ENCODE results near the gene MCAM.

Gene MCAM

DNA sequence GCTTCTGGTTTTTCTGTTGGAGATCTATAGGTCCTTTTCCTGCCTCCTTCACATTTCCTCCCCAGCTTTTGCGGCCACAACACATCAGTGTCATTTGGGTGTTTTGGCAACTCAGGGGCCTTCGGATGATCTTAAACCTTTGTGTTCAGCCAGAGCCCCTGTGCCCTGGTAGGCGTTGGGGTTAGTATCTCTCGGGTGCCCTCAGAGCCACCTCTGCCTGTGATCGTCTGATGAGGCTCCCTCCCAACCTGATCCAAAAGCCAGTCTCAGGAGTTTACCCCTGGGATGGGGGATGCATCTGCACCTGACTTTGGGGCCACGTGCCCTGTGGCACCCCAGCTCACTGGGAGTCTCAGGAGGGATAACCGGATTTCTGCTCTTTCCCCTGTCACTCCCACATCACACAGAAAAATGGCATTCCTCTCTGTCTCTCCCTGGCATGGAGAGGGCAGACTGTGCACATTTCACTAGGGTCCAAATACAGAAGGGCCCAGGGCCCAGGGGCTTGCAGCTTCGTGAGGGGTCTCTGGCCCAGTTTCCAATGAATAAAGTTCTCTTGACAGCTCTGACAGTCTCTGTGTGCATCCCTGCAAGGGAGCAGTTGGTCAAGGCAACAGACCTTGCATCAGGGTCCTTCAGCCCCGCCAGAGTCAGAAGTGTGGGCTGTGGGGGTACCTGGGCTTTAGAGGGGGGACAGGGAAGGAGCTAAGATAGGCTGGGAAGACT is 20.0 kb upstream of the MCAM start:
- ATAC-seq: no peak
- TF ChIP-seq GLIS3 (CRISPR knock-in tag; IDR thresholded peaks at IDR 0.05) (no peak), ZNF70 (CRISPR knock-in tag; IDR thresholded peaks at IDR 0.05) (no peak), ZC3H10 (CRISPR knock-in tag; IDR thresholded peaks at IDR 0.05) (no peak), BACH2 (CRISPR knock-in tag; IDR thresholded peaks at IDR 0.05; ENCODE audit: borderline replicate concordance) (no peak), ISL1 (CRISPR knock-in tag; IDR thresholded peaks at IDR 0.05) (no peak), ESRRG (CRISPR knock-in tag; IDR thresholded peaks at IDR 0.05) (no peak), CSDC2 (CRISPR knock-in tag; IDR thresholded peaks at IDR 0.05) (no peak), SNAI2 (CRISPR knock-in tag; IDR thresholded peaks at IDR 0.05) (no peak), PATZ1 (CRISPR knock-in tag; IDR thresholded peaks at IDR 0.05; ENCODE audit: borderline replicate concordance) (no peak), TOX (CRISPR knock-in tag; IDR thresholded peaks at IDR 0.05; ENCODE audit: borderline replicate concordance) (no peak), RARB (CRISPR knock-in tag; IDR thresholded peaks at IDR 0.05) (no peak), ZFP3 (CRISPR knock-in tag; IDR thresholded peaks at IDR 0.05) (no peak), PPARA (CRISPR knock-in tag; IDR thresholded peaks at IDR 0.05; ENCODE audit: borderline replicate concordance) (no peak)
- TF ChIP-seq, protein P1, sequence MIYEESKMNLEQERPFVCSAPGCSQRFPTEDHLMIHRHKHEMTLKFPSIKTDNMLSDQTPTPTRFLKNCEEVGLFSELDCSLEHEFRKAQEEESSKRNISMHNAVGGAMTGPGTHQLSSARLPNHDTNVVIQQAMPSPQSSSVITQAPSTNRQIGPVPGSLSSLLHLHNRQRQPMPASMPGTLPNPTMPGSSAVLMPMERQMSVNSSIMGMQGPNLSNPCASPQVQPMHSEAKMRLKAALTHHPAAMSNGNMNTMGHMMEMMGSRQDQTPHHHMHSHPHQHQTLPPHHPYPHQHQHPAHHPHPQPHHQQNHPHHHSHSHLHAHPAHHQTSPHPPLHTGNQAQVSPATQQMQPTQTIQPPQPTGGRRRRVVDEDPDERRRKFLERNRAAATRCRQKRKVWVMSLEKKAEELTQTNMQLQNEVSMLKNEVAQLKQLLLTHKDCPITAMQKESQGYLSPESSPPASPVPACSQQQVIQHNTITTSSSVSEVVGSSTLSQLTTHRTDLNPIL (CRISPR knock-in tag; IDR thresholded peaks at IDR 0.05; ENCODE audit: low read depth): no peak
- TF ChIP-seq, protein P2, sequence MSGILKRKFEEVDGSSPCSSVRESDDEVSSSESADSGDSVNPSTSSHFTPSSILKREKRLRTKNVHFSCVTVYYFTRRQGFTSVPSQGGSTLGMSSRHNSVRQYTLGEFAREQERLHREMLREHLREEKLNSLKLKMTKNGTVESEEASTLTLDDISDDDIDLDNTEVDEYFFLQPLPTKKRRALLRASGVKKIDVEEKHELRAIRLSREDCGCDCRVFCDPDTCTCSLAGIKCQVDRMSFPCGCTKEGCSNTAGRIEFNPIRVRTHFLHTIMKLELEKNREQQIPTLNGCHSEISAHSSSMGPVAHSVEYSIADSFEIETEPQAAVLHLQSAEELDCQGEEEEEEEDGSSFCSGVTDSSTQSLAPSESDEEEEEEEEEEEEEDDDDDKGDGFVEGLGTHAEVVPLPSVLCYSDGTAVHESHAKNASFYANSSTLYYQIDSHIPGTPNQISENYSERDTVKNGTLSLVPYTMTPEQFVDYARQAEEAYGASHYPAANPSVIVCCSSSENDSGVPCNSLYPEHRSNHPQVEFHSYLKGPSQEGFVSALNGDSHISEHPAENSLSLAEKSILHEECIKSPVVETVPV (CRISPR knock-in tag; IDR thresholded peaks at IDR 0.05): no peak

GRCh38 chr11:119335655-119336543 is 19.0 kb upstream of the MCAM start:
- ATAC-seq: no peak
- TF ChIP-seq ZNF70 (CRISPR knock-in tag; IDR thresholded peaks at IDR 0.05) (no peak), BACH2 (CRISPR knock-in tag; IDR thresholded peaks at IDR 0.05; ENCODE audit: borderline replicate concordance) (no peak), TCF4 (CRISPR knock-in tag; IDR thresholded peaks at IDR 0.05; ENCODE audit: borderline replicate concordance) (no peak), ZFP30 (CRISPR knock-in tag; IDR thresholded peaks at IDR 0.05) (no peak), POU6F1 (CRISPR knock-in tag; IDR thresholded peaks at IDR 0.05; ENCODE audit: borderline replicate concordance, low read depth) (no peak), TOX (CRISPR knock-in tag; IDR thresholded peaks at IDR 0.05; ENCODE audit: borderline replicate concordance) (no peak), ZNF8 (CRISPR knock-in tag; IDR thresholded peaks at IDR 0.05) (no peak), PATZ1 (CRISPR knock-in tag; IDR thresholded peaks at IDR 0.05; ENCODE audit: borderline replicate concordance) (no peak), ZFP3 (CRISPR knock-in tag; IDR thresholded peaks at IDR 0.05) (no peak), ZNF565 (CRISPR knock-in tag; conservative IDR thresholded peaks at IDR 0.05; ENCODE audit: low read depth) (no peak), CSDC2 (CRISPR knock-in tag; IDR thresholded peaks at IDR 0.05) (no peak), ZC3H10 (CRISPR knock-in tag; IDR thresholded peaks at IDR 0.05) (no peak), GLIS3 (CRISPR knock-in tag; IDR thresholded peaks at IDR 0.05) (no peak), ISL1 (CRISPR knock-in tag; IDR thresholded peaks at IDR 0.05) (no peak), OSR1 (CRISPR knock-in tag; IDR thresholded peaks at IDR 0.05) (no peak), ARNTL (CRISPR knock-in tag; IDR thresholded peaks at IDR 0.05; ENCODE audit: borderline replicate concordance, low read depth) (no peak)
- TF ChIP-seq, protein P2 (CRISPR knock-in tag; IDR thresholded peaks at IDR 0.05): no peak
- TF ChIP-seq, protein P1 (CRISPR knock-in tag; IDR thresholded peaks at IDR 0.05; ENCODE audit: low read depth): no peak

All from SK-N-SH treated with all-trans-retinoic acid at 6 μM for 48 hours (cell line).